PC-9 (cell line): Measurements from ENCODE around the gene SOCS1.

Experiments used
- CTCF ChIP-seq: fragments of 200-600 bp; sonication (generic); conservative IDR thresholded peaks from 2 replicates; pipeline ENCODE4 v1.6.1; 2017; ENCODE audit warnings: mixed run types, antibody characterized with exemption, mild to moderate bottlenecking, moderate library complexity
- EZH2 ChIP-seq: fragments of 200-600 bp; sonication (generic); IDR thresholded peaks from 2 replicates; pipeline ENCODE4 v1.8.0; 2017; ENCODE audit warnings: antibody characterized with exemption, low read depth

- TF ChIP-seq EZH2 (no peak), CTCF (no peak)
These were observed 20.3 kb upstream of the SOCS1 start, which contains the start of gene PRM2 for GRCh38 chr16:11276143-11276895.
